PFSK-1 (cell line): ENCODE results near the gene DNAJC9.

Source experiments
- SIN3A ChIP-seq: IDR thresholded peaks from 2 replicates; pipeline ENCODE4 v1.6.1; 2012; ENCODE audit warnings: mild to moderate bottlenecking, low read length, moderate library complexity, borderline replicate concordance; ENCODE audit not compliant: insufficient read depth
- TAF1 ChIP-seq: IDR thresholded peaks from 2 replicates; pipeline ENCODE4 v1.6.1; 2012; ENCODE audit warnings: low read length, control low read depth, borderline replicate concordance; ENCODE audit not compliant: insufficient read depth

GRCh38 chr10:73228247-73228646 lies 18.8 kb downstream of the DNAJC9 start:
- TF ChIP-seq SIN3A (no peak), TAF1 (no peak)
